Measurements from ENCODE around the gene CFAP97D2.

Gene CFAP97D2

DNA sequence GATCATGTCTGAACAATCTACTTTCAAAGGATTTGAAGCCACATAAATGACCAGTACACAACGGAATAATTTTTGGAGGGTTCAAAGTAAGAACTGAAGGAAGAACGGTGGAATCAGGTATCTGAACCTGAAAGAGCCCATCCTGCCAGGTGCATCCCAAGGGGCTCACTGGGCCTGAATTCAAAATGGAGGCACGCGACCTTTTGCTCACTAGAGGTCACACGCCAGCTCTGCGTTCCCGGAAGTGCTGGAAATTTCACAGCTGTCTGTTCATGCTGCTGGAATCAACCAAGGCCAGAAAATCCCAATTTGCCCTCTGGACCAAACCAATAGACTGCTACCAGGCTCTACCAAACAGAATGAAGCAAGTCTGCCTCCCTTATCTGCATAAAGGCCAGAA lies 42.5 kb upstream of the CFAP97D2 start:
- Histone ChIP-seq H3K79me2 (ENCODE audit: control insufficient read depth, low read length) (no peaks in the 10 kb centered on the region), H3K4me1 (ENCODE audit: control insufficient read depth, low read length) (peaks cover 31% of the 10 kb centered on the region), H4K20me1 (ENCODE audit: control insufficient read depth, insufficient read depth, low read depth, low read length) (no peaks in the 10 kb centered on the region), H3K9me3 (ENCODE audit: control insufficient read depth, insufficient read depth, low read length) (no peaks in the 10 kb centered on the region), H3K9me2 (replicated peaks; ENCODE audit: control insufficient read depth, low read length) (no peaks in the 10 kb centered on the region), H3K36me3 (ENCODE audit: control insufficient read depth, low read length) (no peaks in the 10 kb centered on the region), H3K4me2 (ENCODE audit: low read length) (no peak overlapping the region), H3K4me3 (ENCODE audit: low read length) (no peak overlapping the region), H3K27ac (ENCODE audit: low read depth, low read length) (no peak overlapping the region), H3F3A (ENCODE audit: control insufficient read depth, insufficient read depth) (peaks cover 11% of the 10 kb centered on the region; the same call in 1 of the 2 replicates), H3K27me3 (ENCODE audit: control insufficient read depth, low read length) (peaks cover 39% of the 10 kb centered on the region)
- TF ChIP-seq CTCF (IDR thresholded peaks at IDR 0.05; ENCODE audit: low read depth, low read length, poor library complexity, severe bottlenecking) (no peak), EZH2phosphoT487 (IDR thresholded peaks at IDR 0.05; ENCODE audit: borderline replicate concordance, low read length) (no peak)

GRCh38 chr13:114140131-114140905 lies 38.7 kb upstream of the CFAP97D2 start:
- TF ChIP-seq CTCF (IDR thresholded peaks at IDR 0.05; ENCODE audit: low read depth, low read length, poor library complexity, severe bottlenecking) (no peak), EZH2phosphoT487 (IDR thresholded peaks at IDR 0.05; ENCODE audit: borderline replicate concordance, low read length) (no peak; the same call in 1 of the 2 replicates)
- Histone ChIP-seq H3K9me2 (replicated peaks; ENCODE audit: control insufficient read depth, low read length) (no peaks in the 10 kb centered on the region), H3K27me3 (ENCODE audit: control insufficient read depth, low read length) (peaks cover 19% of the 10 kb centered on the region), H4K20me1 (ENCODE audit: control insufficient read depth, insufficient read depth, low read depth, low read length) (no peaks in the 10 kb centered on the region), H3F3A (ENCODE audit: control insufficient read depth, insufficient read depth) (peaks cover 8% of the 10 kb centered on the region; the same call in 1 of the 2 replicates), H3K9me3 (ENCODE audit: control insufficient read depth, insufficient read depth, low read length) (no peaks in the 10 kb centered on the region), H3K4me3 (ENCODE audit: low read length) (no peak overlapping the region), H3K79me2 (ENCODE audit: control insufficient read depth, low read length) (no peaks in the 10 kb centered on the region), H3K4me1 (ENCODE audit: control insufficient read depth, low read length) (peaks cover 45% of the 10 kb centered on the region), H3K4me2 (ENCODE audit: low read length) (peak overlapping the region; percentile 33), H3K27ac (ENCODE audit: low read depth, low read length) (no peak overlapping the region), H3K36me3 (ENCODE audit: control insufficient read depth, low read length) (no peaks in the 10 kb centered on the region)

GRCh38 chr13:114140906-114141250 lies 38.2 kb upstream of the CFAP97D2 start:
- H3K27ac ChIP-seq (ENCODE audit: low read depth, low read length), result no peak overlapping the region
- no peak overlapping the region for H3K4me3 ChIP-seq (ENCODE audit: low read length)
- TF ChIP-seq EZH2phosphoT487 (IDR thresholded peaks at IDR 0.05; ENCODE audit: borderline replicate concordance, low read length) (no peak), CTCF (IDR thresholded peaks at IDR 0.05; ENCODE audit: low read depth, low read length, poor library complexity, severe bottlenecking) (no peak)
- peak overlapping the region; percentile 33; the same call in 1 of the 2 replicates for H3K4me2 ChIP-seq (ENCODE audit: low read length)
- H3K79me2 ChIP-seq (ENCODE audit: control insufficient read depth, low read length), result no peaks in the 10 kb centered on the region
- H3K9me2 ChIP-seq (replicated peaks; ENCODE audit: control insufficient read depth, low read length), result no peaks in the 10 kb centered on the region
- H4K20me1 ChIP-seq (ENCODE audit: control insufficient read depth, insufficient read depth, low read depth, low read length), result no peaks in the 10 kb centered on the region
- peaks cover 8% of the 10 kb centered on the region; the same call in 1 of the 2 replicates for H3F3A ChIP-seq (ENCODE audit: control insufficient read depth, insufficient read depth)
- no peaks in the 10 kb centered on the region for H3K9me3 ChIP-seq (ENCODE audit: control insufficient read depth, insufficient read depth, low read length)
- peaks cover 16% of the 10 kb centered on the region for H3K27me3 ChIP-seq (ENCODE audit: control insufficient read depth, low read length)
- H3K36me3 ChIP-seq (ENCODE audit: control insufficient read depth, low read length), result no peaks in the 10 kb centered on the region
- H3K4me1 ChIP-seq (ENCODE audit: control insufficient read depth, low read length), result peaks cover 51% of the 10 kb centered on the region

Data from DOHH2 (cell line).